A549 treated with RU486 at 1 μM for 4 hours (cell line): ENCODE results near the gene C1QTNF4. TPM values are rescaled to one million over a fixed set of nuclear protein-coding genes. Genes with fewer than 3 reads are reported as not detected.

Source experiments
- total RNA-seq: library from RNA; stranded (reverse); fragments of 200-300 nt; extraction: Qiagen RNA extraction; gene quantifications from 5 replicates; pipeline ENCODE4 v1.2.3, GENCODE V29; 2022; ENCODE audit warnings: low read depth

C1QTNF4 gene
- 0.13 to 0.22 TPM in 2 of 5 replicates, not detected in the others for total RNA-seq

DNA sequence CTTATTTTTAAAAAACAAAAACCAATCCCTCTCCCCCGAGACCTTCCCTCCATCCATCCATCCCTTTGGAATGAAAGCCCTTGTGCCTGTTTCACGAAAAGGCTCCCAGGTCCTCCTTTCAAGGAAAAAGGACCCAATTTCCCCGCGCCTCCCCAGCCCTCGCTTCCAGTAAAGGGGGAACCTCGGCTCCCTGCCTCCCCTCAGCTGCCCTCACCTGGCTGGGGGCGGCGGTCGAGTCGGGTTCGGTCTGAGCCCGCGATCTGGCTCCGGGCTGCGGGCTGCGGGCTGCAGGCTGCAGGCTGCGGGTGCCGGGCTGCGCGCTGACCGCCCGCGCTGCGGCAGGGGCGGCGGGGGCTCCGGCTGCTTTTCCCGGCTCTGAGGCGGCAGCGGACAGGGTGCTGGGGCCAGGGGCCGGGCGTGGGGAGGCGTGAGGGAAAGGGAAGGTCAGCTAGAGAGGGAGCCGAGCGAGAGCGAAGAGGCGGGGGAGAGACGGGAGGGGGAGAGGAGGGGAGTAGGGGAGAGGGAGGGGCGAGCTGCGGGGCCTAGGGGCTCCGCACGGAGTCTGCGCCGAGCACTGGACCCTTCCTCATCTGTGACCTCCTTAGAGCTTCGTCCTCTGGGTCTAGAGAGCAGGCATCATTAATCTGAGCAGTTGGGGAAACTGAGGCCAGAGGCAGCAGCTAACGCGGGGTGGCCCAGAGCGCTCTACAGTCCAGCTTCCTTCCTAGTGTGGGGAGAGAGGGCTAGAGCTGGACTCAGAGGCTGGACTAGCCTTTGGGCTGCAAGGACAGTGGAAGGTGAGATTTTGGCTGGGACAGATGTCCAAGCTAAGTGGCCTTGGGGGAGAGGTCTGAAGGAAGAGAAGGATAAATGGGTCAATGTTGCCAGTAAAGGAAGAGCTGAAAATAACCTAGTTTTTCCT, at the start of gene C1QTNF4:
TSS of gene C1QTNF4 (minus strand) at position 478 of the 922 bp plus-strand sequence. CDS start 3,601 bp downstream, outside the sequence.

GRCh38 chr11:47642099-47642855, 48.1 kb upstream of the C1QTNF4 start, which contains the start of gene MTCH2:
Gene MTCH2 (minus strand): TSS chr11:47642559. CDS start chr11:47642465, 94 bp downstream.

GRCh38 chr11:47586098-47586855, 7.9 kb downstream of the C1QTNF4 start, which contains the start of gene FAM180B:
Gene FAM180B (plus strand): TSS chr11:47586678. CDS start chr11:47586769, 91 bp downstream.

GRCh38 chr11:47578524-47579494, 15.4 kb downstream of the C1QTNF4 start, which contains the start of the genes KBTBD4 and NDUFS3:
Gene KBTBD4 (minus strand): TSS chr11:47578970. CDS start chr11:47578951, 19 bp downstream.
Gene NDUFS3 (plus strand): TSS chr11:47579074. CDS start chr11:47579092, 18 bp downstream.

DNA sequence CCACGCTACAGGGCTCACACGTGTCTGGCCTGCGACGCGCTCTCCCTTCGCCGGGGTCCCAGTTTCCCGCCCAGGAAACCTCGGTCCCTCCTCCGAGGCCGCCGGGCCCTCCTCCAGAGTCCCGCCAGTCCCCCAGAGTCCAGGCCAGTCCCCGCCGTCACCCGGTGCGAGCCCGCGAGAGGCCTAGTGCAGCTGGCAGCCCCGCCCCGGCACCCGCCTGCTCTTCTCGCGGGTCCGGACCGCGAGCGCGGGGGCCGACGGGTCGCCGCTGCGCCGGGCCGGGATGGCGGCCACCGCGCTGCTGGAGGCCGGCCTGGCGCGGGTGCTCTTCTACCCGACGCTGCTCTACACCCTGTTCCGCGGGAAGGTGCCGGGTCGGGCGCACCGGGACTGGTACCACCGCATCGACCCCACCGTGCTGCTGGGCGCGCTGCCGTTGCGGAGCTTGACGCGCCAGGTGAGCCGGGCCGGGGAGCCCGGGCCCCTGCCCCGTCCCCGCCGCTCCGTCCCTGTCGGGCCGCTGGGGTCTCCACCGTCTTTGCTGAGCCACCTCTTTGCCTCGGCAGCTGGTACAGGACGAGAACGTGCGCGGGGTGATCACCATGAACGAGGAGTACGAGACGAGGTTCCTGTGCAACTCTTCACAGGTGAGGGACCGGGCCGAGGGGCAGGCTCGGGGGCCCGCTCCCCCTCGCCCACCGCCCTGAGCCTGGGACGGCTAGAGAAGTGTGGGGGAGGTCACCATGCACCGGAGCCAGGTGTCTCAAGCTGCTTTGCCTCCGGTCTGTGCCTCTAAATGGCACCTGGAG, 28.7 kb downstream of the C1QTNF4 start, which contains the start of gene PTPMT1:
TSS of gene PTPMT1 (plus strand) at position 260 of the 809 bp plus-strand sequence. CDS start at position 284, 24 bp downstream.

DNA sequence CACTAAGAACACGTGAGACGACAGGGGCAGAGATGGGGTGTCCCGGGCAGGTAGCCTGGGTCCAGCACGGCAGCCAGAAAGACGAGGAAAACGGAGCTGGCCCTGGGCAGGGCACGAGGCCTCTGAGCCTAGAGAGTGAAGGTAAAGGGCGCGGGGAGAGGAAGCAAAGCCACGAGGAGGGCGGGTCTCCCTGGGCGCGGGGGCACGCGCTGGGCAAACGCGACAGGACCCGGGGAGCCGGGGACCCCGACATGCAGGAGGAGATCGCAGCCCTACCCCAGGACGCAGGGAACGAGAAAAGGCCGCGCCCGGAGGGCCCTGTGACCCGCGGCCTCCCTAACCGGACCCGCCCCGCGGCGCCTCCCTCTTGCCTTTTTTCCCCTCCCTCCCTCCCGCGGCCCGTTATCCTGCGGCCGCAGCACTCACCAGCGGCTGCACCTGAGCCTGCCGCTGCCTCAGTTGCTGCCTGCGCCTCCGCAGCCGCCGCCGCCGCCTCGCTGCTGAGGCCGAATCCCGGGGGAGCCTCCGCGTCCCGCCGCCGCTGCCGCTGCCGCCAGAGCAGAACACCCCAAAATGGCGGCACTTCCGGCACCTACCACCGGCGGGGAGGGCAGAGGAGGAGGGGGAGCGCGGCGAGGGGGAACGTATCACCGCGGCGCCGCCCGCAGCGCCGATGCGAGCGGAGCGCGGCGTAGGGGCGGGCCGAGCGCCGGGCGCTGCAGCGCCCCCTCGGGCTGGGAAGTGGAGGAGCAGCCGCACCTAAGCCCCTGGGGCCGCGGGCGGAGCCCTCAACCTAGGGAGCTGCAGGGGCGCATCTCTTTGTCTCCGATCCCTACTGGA, 41.4 kb downstream of the C1QTNF4 start, which contains the start of gene CELF1:
TSS of gene CELF1 (minus strand) at position 567 of the 840 bp plus-strand sequence. CDS start 53,609 bp downstream, outside the sequence.

Other genes starting within 250 kb of the C1QTNF4 start
- gene MYBPC3, start 241.7 kb downstream of the C1QTNF4 start, total RNA-seq: 0.06 to 0.13 TPM (median 0.08 TPM) in 5 replicates
- 0.09 TPM in 1 of 5 replicates, not detected in the others for gene SPI1, start 215.9 kb downstream of the C1QTNF4 start, total RNA-seq
- gene SLC39A13, start 185.8 kb downstream of the C1QTNF4 start, total RNA-seq: 38.8 to 55.3 TPM (median 43.5 TPM) in 5 replicates
- 184 to 261 TPM (median 197 TPM) in 5 replicates for gene PSMC3, start 168.0 kb downstream of the C1QTNF4 start, total RNA-seq
- gene RAPSN, start 145.3 kb downstream of the C1QTNF4 start, total RNA-seq: 0.07 TPM in 1 of 5 replicates, not detected in the others
- 40.4 to 54.4 TPM (median 48.2 TPM) in 5 replicates for gene CELF1, start 41.3 kb downstream of the C1QTNF4 start, total RNA-seq
- 57.9 to 80.3 TPM (median 79.2 TPM) in 5 replicates for gene PTPMT1, start 28.8 kb downstream of the C1QTNF4 start, total RNA-seq
- gene KBTBD4, start 15.4 kb downstream of the C1QTNF4 start, total RNA-seq: 16.6 to 19.1 TPM (median 18.0 TPM) in 5 replicates
- gene NDUFS3, start 15.3 kb downstream of the C1QTNF4 start, total RNA-seq: 104 to 151 TPM (median 132 TPM) in 5 replicates
- gene FAM180B, start 7.7 kb downstream of the C1QTNF4 start, total RNA-seq: 0.07 TPM in 1 of 5 replicates, not detected in the others
- gene MTCH2, start 48.1 kb upstream of the C1QTNF4 start, total RNA-seq: 117 to 197 TPM (median 126 TPM) in 5 replicates
- gene AGBL2, start 121.0 kb upstream of the C1QTNF4 start, total RNA-seq: 0.78 to 1.5 TPM (median 1.1 TPM) in 5 replicates
- 46.0 to 67.8 TPM (median 57.4 TPM) in 5 replicates for gene FNBP4, start 172.9 kb upstream of the C1QTNF4 start, total RNA-seq